ENCODE results near the gene TOLLIP.
"Not testable (repeated sequence)": the region's sequence is repeated elsewhere in the genome, so short reads cannot be mapped to it uniquely, and the experiment has no call there.

TOLLIP gene

DNA sequence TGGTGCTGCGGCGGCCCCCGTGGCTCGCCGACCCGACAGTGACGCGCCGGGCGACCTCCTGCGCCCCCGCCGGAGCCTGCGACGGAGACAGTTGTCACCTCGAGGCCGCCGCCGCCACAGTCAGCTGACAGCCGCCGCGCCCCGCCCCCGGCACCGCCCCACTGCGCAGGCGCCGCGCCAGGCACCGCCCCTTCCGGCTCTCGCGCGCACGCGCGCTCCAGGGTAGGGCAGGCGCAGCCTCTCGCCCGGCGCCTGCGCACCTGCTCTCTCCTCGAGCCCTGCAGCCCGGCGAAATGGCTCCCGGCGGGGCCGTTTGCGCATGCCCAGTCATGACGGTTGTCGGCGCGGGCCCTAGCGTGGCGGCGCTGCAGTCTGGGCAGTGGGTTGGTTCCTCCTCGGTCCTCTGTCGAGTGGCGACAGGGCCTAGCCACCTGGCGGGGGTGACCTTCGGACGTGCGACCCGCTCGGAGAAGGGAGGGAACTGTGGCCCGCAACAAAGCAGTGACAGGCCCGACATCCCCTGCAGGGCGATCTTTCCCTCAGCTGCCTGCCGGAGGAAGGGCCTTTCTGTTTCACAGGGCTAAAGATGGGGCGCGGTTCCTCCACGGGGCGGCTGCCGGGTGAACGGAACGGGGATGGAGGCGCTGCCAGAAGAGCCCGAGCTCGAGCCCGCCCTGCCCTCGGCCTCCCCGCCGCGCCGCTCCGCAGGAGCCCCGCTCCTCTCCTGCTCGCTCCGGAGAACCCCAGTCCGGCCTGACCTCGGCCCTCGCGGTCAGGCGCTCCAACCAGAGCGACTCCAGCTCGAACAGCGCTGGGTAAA is at the start of gene TOLLIP:
Gene TOLLIP, minus strand, starts transcription at position 135 of the 820 bp plus-strand sequence. Its CDS starts 134 bp downstream, at position 1.
- peak; percentile 95 for DNase-seq (ENCODE audit: low read depth)

- not testable (repeated sequence) for DNase-seq (ENCODE audit: low read depth)
Measured at GRCh38 chr11:1358931-1359330, 49.5 kb upstream of the TOLLIP start.

GRCh38 chr11:1358286-1358685 is 48.9 kb upstream of the TOLLIP start:
- no peak for DNase-seq (ENCODE audit: low read depth)

GRCh38 chr11:1356478-1356960 is 47.1 kb upstream of the TOLLIP start:
- no peak for DNase-seq (ENCODE audit: low read depth)

DNA sequence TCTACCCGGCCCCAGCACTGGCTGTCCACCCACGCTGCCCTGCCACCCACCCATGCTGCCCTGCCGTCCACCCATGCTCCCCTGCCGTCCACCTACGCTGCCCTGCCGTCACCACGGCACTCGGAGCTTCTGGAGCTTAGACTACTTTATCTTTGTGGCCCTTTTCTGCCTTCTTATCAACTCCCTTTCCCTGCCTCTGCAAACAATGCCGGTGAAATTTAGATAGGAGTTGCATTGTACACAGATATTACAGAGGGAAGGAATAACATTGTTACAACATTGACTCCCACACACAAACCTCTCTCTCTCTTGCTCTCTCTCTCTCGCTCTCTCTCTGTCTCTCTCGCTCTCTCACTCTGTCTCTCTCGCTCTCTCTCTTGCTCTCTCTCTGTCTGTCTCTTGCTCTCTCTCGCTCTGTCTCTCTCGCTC is 46.6 kb upstream of the TOLLIP start:
- no peak for DNase-seq (ENCODE audit: low read depth)

DNA sequence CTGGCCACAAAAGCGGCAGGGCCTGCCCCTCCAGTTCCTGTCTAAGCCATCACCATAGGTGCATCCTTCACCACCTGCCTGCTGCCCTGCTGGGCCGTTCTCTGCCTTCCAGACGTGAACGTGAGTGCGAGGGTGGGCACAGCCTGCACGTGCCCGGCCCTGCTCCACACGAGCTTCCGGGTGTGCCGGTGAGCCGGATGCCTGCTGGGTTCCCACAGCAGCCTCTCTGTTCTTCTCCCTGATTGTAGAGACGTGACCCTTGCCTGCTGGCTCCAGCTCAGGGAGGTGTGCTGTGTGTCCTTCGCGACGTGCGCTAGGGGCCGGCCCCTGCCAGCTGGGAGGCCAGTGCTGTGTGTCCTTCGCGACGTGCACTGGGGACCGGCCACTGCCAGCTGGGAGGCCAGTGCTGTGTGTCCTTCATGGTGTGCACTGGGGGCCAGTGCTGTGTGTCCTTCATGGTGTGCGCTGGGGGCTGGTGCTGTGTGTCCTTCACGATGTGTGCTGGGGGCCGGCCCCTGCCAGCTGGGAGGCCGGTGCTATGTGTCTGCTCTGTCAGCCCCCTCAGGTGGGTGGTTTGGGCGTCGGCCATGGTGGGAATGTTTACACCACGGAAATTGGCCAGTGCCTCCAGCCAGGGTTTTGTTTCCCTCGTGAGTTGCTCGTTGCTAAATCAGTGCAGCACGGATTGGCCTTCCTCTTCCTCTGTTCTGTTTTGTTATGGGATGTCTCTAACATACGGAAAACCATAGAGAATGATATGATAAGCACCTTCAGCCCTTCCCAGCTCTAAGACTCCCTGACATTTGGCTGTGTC is 44.9 kb upstream of the TOLLIP start:
- DNase-seq (ENCODE audit: low read depth), result no peak

DNA sequence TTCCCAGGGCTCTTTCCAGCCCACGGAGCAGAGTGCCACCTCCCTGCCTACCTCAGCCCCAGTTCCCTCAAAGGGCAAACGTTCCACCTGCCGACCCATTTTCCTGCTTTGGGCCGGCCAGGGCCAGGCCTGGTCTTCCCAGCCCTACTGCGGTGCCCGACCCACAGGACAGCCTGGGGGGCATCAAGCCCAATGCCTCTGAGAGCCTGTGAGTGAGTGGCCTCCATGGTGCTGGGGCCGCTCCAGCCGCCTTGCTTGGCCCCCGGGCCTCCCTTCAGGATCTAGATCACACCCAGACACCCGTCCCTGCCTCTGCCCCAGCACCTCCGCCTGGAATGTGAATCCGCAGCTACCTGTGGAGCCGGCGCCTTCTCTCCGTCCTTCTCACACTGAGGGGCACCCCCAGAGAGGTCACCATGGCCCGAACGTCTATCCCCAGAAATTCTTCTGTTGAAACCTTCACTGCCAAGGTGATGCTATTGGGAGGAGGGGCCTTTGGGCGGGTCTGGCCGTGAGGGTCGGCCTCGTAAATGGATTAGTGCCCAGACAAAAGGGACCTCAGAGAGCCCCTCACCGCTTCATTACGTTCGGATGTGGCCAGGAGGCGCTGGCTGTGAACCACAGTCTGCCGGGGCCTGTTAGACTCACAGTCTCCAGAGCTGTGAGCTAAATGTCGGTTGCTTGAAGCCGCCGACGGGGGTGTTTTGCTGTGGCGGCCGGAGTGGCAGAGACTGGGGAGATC is 44.1 kb upstream of the TOLLIP start:
- no peak for DNase-seq (ENCODE audit: low read depth)

GRCh38 chr11:1352696-1353382 is 43.4 kb upstream of the TOLLIP start:
- no peak for DNase-seq (ENCODE audit: low read depth)

DNA sequence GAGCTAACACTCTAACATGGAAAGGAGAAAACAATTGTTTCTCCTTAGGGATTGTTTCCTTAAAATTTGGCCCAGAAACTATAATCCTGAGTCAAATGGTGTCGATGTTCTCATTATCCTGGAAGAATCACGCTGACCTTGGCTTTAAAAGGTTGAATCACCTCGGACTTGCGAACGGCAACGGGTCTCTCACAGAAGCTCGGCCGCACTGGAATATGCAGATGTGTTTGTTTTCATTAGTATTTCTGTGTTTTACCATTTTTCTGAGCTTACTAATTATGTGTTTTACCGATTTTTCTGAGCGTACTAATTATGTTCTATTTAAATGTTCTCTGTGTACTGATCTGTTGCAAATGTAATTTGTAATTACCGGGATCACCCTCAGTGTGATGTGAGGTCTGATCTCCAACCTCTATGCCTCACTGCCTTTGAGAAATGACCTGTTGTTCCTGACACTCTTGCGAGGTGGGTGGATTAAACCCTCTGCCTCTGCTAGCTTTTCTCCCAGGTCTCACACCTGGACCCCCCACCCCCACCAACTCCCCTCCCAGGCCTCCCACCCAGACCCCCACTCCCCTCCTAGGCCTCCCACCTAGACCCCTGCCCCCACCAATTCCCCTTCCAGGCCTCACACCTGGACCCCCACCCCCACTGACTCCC is 42.0 kb upstream of the TOLLIP start:
- no peak for DNase-seq (ENCODE audit: low read depth)

- DNase-seq (ENCODE audit: low read depth), result no peak
Measured at GRCh38 chr11:1350086-1350725, 40.8 kb upstream of the TOLLIP start.

GRCh38 chr11:1349327-1350041 is 40.1 kb upstream of the TOLLIP start:
- DNase-seq (ENCODE audit: low read depth), result no peak

DNA sequence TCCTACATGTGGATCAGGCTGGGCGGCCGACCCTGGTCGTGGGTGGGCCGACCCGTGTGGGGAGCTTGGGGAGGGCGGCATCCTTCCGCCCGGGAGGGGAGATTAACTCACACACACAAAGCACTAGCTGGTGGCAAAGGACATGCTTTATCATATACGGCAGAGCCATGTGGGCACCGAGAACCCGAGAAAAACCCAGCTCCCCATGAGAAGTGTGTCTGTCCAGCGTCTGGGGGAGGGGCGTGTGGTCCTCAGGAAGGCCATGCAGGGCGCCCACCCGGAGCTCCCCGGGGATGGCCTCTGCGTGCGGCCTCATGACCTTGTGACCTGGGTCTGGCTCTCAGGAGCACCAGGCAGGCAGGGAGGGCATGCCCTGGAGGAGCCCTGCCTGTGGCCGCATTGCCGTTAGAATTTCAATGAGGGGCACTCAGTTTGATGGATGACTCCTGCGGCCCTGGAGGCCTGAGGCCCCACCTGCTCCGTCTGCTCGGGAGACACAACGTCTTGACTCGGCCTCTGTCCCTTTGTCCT is 39.4 kb upstream of the TOLLIP start:
- DNase-seq (ENCODE audit: low read depth), result no peak

DNA sequence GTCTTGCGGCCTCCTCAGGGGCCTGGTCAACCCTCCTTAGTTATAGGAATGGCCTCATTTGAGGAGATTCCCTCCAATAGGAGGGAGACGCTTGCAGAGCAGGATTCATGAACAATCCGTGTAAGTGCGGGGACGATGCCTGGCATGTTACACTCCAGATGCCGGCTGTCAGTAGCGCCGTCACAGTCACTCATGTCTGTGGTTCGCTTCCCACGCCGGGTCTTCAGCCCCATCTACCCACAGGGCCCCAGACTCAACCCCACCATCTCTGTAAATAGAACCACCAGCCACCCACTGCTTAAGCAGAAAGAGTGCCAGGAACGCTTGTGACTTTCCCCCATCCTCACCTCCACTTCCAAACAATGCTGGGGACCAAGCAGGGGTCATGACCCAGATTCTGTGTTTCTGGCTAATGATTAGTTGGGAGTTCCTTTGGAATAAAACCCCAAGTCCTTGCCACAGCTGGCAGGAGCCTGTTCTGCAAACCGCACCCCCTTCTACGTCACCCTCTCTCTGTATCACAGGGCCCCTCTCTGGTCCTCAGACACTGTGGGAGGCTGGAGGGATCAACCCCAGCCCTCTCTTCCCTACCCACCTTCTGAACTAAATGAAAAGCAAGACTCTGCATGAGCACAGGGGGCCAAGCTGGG is 38.8 kb upstream of the TOLLIP start:
- no peak for DNase-seq (ENCODE audit: low read depth)

GRCh38 chr11:1347411-1347999 is 38.1 kb upstream of the TOLLIP start:
- DNase-seq (ENCODE audit: low read depth), result not testable (repeated sequence)

DNA sequence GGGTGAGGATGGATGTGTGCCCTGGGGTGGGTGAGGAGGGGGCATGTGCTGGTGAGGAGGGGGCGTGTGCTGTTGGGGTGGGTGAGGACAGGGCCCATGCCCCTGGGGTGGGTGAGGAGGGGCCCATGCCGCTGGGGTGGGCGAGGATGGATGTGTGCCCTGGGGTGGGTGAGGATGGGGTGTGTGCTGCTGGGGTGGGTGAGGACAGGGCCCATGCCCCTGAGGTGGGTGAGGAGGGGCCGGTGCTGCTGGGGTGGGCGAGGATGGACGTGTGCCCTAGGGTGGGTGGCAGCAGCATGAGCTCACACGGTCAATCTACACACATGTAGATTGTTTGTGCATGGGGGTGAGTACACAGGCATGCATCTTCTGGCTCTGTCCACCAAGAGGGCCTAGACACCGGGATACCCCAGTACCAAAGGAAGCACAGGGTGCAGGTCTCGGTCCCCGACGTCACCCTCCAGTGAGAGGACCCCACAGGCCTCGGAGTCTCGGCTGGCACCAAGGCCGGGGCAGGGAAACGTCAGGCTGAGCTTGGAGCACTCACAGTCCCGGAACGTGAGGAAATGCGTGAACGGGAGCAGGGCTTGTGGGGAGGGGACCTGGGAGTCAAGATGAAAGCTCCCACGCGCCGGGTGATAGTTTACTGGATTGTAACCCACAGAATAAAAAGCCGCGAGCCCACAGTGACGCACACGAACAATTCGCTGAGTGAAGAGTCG is 37.4 kb upstream of the TOLLIP start:
- no peak for DNase-seq (ENCODE audit: low read depth)

DNA sequence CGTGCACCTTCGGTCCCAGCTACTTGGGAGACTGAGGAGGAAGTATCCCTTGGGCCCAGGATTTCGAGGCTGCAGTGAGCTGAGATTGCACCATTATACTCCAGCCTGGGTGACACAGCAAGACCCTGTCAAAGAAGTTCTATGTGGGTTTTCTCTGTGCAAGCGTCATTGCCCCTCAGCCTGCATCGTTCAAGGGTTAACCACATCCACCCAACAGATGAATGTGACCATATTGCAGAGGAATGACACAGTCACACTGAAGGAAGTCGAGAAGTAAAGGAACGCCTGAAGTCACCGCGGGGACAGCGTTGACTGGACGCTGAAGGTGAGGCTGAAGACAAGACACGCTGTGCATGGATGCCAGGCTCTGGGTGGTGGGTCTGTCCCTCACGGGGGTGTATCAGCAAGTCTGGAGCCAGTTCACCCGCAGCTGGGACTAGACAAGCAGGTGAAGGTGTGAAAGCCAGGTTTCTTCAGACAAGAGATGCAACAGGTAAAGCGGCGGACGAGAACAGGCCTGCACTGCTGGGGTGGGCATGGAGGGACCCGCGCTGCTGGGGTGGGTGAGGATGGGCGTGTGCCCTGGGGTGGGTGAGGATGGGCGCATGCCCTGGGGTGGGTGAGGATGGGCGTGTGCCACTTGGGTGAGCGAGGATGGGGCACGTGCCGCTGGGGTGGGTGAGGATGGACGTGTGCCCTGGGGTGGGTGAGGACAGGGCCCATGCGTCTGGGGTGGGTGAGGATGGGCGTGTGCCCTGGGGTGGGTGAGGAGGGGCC is 36.5 kb upstream of the TOLLIP start:
- DNase-seq (ENCODE audit: low read depth), result no peak

DNA sequence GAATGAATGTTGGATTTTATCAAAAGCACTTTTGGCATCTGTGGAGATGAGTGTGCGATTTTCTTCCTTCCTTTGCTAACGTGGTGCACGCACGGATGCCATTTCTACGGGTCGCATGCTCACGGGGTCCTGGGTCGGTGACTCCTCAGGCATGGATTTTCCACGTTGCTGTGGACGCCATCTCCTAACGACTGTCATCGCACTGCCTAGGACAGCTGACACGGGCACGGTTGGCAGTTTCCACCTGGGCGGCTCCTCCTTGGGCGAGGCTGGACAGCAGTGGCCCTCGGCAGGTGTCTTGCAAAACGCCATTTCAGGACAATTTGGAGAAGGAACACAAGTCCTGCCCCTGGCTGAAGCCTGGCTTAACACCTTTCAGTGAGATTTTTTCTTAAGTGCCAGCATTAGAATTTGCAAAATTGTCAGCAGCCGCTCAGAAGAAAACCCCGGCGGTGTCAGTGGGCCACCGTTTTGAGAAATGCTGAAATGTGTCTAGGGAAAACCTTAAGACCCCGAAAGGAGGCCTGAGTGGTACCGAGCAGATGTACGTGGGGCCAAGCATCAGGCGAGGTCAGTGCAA is 34.7 kb upstream of the TOLLIP start:
- DNase-seq (ENCODE audit: low read depth), result no peak
